ENCODE measurements around the gene INPP5D.
A peak's percentile ranks its signal among the peaks of the same experiment; 100 is the strongest.

The INPP5D gene

GRCh38 chr2:233250985-233251305 is 190.8 kb downstream of the INPP5D start:
- no peak for DNase-seq

GRCh38 chr2:233251306-233252116 is 191.4 kb downstream of the INPP5D start, which contains the start of gene ATG16L1:
ATG16L1 (plus strand) TSS chr2:233251673; CDS start chr2:233251828, 155 bp downstream.
- DNase-seq = peak; percentile 83

- DNase-seq = no peak
These were observed 192.1 kb downstream of the INPP5D start for GRCh38 chr2:233252227-233252626.

GRCh38 chr2:233255151-233255550 is 195.0 kb downstream of the INPP5D start:
- no peak for DNase-seq

GRCh38 chr2:233256048-233256447 is 195.9 kb downstream of the INPP5D start:
- no peak for DNase-seq

Data from NCI-H526 treated with DMSO at 0.1 percent for 48 hours (cell line).